ENCODE data around the gene IQCH. TPM values are rescaled to one million over a fixed set of nuclear protein-coding genes. Genes with fewer than 3 reads are reported as not detected.

The IQCH gene
- total and polyA plus RNA-seq, 9 of the 15 experiments (the other 6 are each of a cell fraction or from before 2014, with no cell fraction given): 1.8 to 3.9 (median 2.7) TPM

GRCh38 chr15:67383899-67384298 is 129.3 kb downstream of the IQCH start:
- no peak overlapping the region for H3K4me3 ChIP-seq
- no peak overlapping the region for H3K27ac ChIP-seq (ENCODE audit: extremely low read depth, low read depth, low read length)
- no peaks in the 10 kb centered on the region for H3K9me1 ChIP-seq (ENCODE audit: control insufficient read depth, insufficient read depth, low read length)
- H2AFZ ChIP-seq (ENCODE audit: low read depth, low read length): no peak overlapping the region
- DNase-seq (ENCODE audit: extremely low read depth in 1 of 4, low spot score in 3 of 4): no peak
- no peak for FAIRE-seq
- in situ Hi-C loops (cut with MboI): no loop called here
- ATAC-seq: no peak
- H3K9me3 ChIP-seq (replicated peaks; ENCODE audit: control insufficient read depth, insufficient read depth, low read depth, low read length): no peaks in the 10 kb centered on the region
- H3K9ac ChIP-seq (ENCODE audit: insufficient read depth in 1 of 2, low read depth in 2 of 2, low read length in 2 of 2): no peak overlapping the region
- no peaks in the 10 kb centered on the region for H3K27me3 ChIP-seq (ENCODE audit: control insufficient read depth in 2 of 2, insufficient read depth in 2 of 2, low read length in 2 of 2)
- no TSS peak for BruUV-seq (replicated peaks)
- H4K20me1 ChIP-seq (replicated peaks; ENCODE audit: control insufficient read depth, insufficient read depth, low read length): no peaks in the 10 kb centered on the region
- peak; percentile 70 for TF ChIP-seq ZNF384 (IDR thresholded peaks at IDR 0.05; ENCODE audit: low read depth, low read length)
- TF ChIP-seq CTCF (IDR thresholded peaks at IDR 0.05 in 2 of 3, conservative IDR thresholded peaks at IDR 0.05 in 1 of 3; ENCODE audit: insufficient read depth in 2 of 3, low read depth in 1 of 3, low read length in 3 of 3): peak; percentile 35 to 68 (median 36); a peak in 3 of 6 replicates
- no peak for TF ChIP-seq MIER1 (IDR thresholded peaks at IDR 0.05; ENCODE audit: low read depth)
- peak; percentile 59 for TF ChIP-seq REST (IDR thresholded peaks at IDR 0.05; ENCODE audit: borderline replicate concordance)
- no peak for TF ChIP-seq REST (CRISPR knock-in tag; IDR thresholded peaks at IDR 0.05; ENCODE audit: low read depth)
- no peak for TF ChIP-seq ZFPM2 (CRISPR knock-in tag; IDR thresholded peaks at IDR 0.05)
- TF ChIP-seq SMC3 (conservative IDR thresholded peaks at IDR 0.05; ENCODE audit: insufficient read depth, low read depth, low read length): peak; percentile 24; the same call in 1 of the 2 replicates
- peak; percentile 37 to 71; a peak in 3 of 4 replicates for TF ChIP-seq RAD21 (CRISPR knock-in tag; conservative IDR thresholded peaks at IDR 0.05 in 1 of 2, IDR thresholded peaks at IDR 0.05 in 1 of 2)
- 50% methylated on average over 1 of the region's 1 CpG for WGBS (ENCODE audit: insufficient coverage, low coverage, missing lambda C conversion rate)
- POLR2A ChIA-PET: no interaction called here
- no peaks in the 10 kb centered on the region for H3K79me2 ChIP-seq (ENCODE audit: control insufficient read depth, insufficient read depth, low read length)
- H3K4me1 ChIP-seq (replicated peaks in 1 of 2; ENCODE audit: control insufficient read depth in 2 of 2, insufficient read depth in 2 of 2, low read length in 2 of 2): no peaks in the 10 kb centered on the region; a peak in 1 of 5 replicates
- CTCF ChIA-PET (ENCODE audit: low intra/inter-chr PET ratio): interaction anchor here (1.1 to 2.6 kb wide), 2 partner anchors 39 to 50 kb away, joined by 3 to 12 read pairs; no protein-coding TSS in a partner anchor
- no peak overlapping the region for H3K4me2 ChIP-seq (ENCODE audit: insufficient read depth, low read length)
- H3K36me3 ChIP-seq (ENCODE audit: control insufficient read depth, insufficient read depth, low read length): no peaks in the 10 kb centered on the region
- intact Hi-C loops (cut with micrococcal nuclease): loop anchor here (1.0 to 2.0 kb wide), 2 partner anchors 49 to 451 kb away; no protein-coding TSS in a partner anchor

All from K562 (cell line).